Measurements from ENCODE around the gene NECAB2.

DNA sequence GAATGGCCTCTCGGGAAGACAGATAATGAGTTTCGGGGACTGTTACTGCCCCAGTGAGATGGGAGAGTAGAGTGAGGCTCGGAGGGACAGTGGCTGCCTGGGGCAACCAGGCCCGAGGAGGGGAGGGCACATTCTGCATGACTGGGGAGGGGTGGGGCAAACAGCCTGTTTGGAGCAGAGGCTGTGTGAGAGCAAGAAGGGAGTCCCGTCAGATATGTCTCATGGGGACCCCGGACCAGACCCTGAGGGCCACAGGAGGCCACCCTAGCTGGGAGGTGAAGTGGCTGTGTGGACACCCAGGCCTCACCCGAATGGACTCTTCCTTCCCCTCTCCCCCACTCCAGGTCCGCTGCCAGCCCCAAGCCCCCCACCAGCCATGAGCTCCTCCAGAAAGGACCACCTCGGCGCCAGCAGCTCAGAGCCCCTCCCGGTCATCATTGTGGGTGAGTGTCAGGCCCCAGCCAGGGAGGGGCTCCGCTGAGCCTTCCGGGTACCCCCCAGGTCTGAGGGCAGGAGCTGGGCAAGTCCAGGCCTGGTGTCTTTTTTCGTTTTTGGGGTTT is 10.7 kb upstream of the NECAB2 start:
- TF ChIP-seq, protein P1, sequence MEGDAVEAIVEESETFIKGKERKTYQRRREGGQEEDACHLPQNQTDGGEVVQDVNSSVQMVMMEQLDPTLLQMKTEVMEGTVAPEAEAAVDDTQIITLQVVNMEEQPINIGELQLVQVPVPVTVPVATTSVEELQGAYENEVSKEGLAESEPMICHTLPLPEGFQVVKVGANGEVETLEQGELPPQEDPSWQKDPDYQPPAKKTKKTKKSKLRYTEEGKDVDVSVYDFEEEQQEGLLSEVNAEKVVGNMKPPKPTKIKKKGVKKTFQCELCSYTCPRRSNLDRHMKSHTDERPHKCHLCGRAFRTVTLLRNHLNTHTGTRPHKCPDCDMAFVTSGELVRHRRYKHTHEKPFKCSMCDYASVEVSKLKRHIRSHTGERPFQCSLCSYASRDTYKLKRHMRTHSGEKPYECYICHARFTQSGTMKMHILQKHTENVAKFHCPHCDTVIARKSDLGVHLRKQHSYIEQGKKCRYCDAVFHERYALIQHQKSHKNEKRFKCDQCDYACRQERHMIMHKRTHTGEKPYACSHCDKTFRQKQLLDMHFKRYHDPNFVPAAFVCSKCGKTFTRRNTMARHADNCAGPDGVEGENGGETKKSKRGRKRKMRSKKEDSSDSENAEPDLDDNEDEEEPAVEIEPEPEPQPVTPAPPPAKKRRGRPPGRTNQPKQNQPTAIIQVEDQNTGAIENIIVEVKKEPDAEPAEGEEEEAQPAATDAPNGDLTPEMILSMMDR (IDR thresholded peaks at IDR 0.05), result no peak
- no peak for TF ChIP-seq POLR2AphosphoS5 (IDR thresholded peaks at IDR 0.05)
- TF ChIP-seq EP300 (IDR thresholded peaks at IDR 0.05), result no peak
- TF ChIP-seq POLR2A (IDR thresholded peaks at IDR 0.05), result no peak

Data from gastroesophageal sphincter (tissue), 3 donors.